ENCODE measurements around the gene CDK6. TPM values are rescaled to one million over a fixed set of nuclear protein-coding genes. Genes with fewer than 3 reads are reported as not detected.

Gene CDK6
- total and polyA plus RNA-seq, 2 experiments from 2014 or later, result 28.7 to 81.6 TPM

GRCh38 chr7:92667816-92668535, 168.4 kb downstream of the CDK6 start:
- DNase-seq (ENCODE audit: low read depth in 1 of 2, low spot score in 1 of 2), result no peak
- TF ChIP-seq CTCF (IDR thresholded peaks at IDR 0.05; ENCODE audit: low read depth, low read length), result no peak

GRCh38 chr7:92665926-92666325, 170.4 kb downstream of the CDK6 start:
- Histone ChIP-seq H3K4me3 (no peak overlapping the region), H3K9me3 (ENCODE audit: low read depth) (no peaks in the 10 kb centered on the region), H3K27me3 (no peaks in the 10 kb centered on the region), H3K36me3 (peaks cover 8% of the 10 kb centered on the region), H3K4me1 (ENCODE audit: low read depth) (no peaks in the 10 kb centered on the region), H3K27ac (no peak overlapping the region)
- no peak for TF ChIP-seq CTCF (IDR thresholded peaks at IDR 0.05; ENCODE audit: low read depth, low read length)
- DNase-seq (ENCODE audit: low read depth in 1 of 2, low spot score in 1 of 2), result no peak

More at GRCh38 chr7:92667816-92668535, 168.4 kb downstream of the CDK6 start:
- Histone ChIP-seq H3K36me3 (peaks cover 12% of the 10 kb centered on the region), H3K4me1 (ENCODE audit: low read depth) (no peaks in the 10 kb centered on the region), H3K9me3 (ENCODE audit: low read depth) (no peaks in the 10 kb centered on the region), H3K4me3 (no peak overlapping the region), H3K27ac (no peak overlapping the region), H3K27me3 (no peaks in the 10 kb centered on the region)

DNA sequence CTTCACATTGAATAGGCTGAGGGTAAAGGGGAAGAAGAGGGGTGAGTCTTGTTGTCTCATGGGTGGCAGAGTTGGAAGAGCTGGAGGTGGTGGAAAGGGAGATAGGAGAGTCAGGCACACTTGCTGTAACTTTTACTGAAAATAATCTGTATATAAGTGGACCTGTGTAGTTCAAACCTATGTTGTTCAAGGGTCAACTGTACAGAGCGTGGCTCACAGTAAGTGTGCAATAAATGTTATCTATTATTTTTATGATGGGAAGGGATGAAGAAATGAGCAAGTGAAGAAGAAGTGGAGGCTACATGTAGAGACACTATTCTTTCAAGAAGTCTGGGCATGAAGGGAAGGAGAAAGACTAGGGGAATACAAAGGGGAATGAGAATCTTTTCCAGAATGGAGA, 174.7 kb downstream of the CDK6 start:
- TF ChIP-seq CTCF (IDR thresholded peaks at IDR 0.05; ENCODE audit: low read depth, low read length), result no peak
- H3K9me3 ChIP-seq (ENCODE audit: low read depth), result no peaks in the 10 kb centered on the region
- no peak for DNase-seq (ENCODE audit: low read depth in 1 of 2, low spot score in 1 of 2)
- no peak overlapping the region for H3K4me3 ChIP-seq
- H3K27ac ChIP-seq, result no peak overlapping the region
- no peaks in the 10 kb centered on the region for H3K36me3 ChIP-seq
- no peaks in the 10 kb centered on the region for H3K27me3 ChIP-seq
- no peaks in the 10 kb centered on the region for H3K4me1 ChIP-seq (ENCODE audit: low read depth)

- no peak for TF ChIP-seq CTCF (IDR thresholded peaks at IDR 0.05; ENCODE audit: low read depth, low read length)
- no peak overlapping the region for H3K4me3 ChIP-seq
- H3K27me3 ChIP-seq, result no peaks in the 10 kb centered on the region
- no peak for DNase-seq (ENCODE audit: low read depth in 1 of 2, low spot score in 1 of 2)
- no peaks in the 10 kb centered on the region for H3K9me3 ChIP-seq (ENCODE audit: low read depth)
- no peaks in the 10 kb centered on the region for H3K36me3 ChIP-seq
- H3K27ac ChIP-seq, result no peak overlapping the region
- H3K4me1 ChIP-seq (ENCODE audit: low read depth), result peaks cover 5% of the 10 kb centered on the region
Observed at GRCh38 chr7:92658671-92659070, 177.7 kb downstream of the CDK6 start.

- Histone ChIP-seq H3K36me3 (no peaks in the 10 kb centered on the region), H3K27ac (no peak overlapping the region), H3K4me3 (no peak overlapping the region), H3K27me3 (no peaks in the 10 kb centered on the region), H3K4me1 (ENCODE audit: low read depth) (peaks cover 10% of the 10 kb centered on the region), H3K9me3 (ENCODE audit: low read depth) (no peaks in the 10 kb centered on the region)
- TF ChIP-seq CTCF (IDR thresholded peaks at IDR 0.05; ENCODE audit: low read depth, low read length), result no peak
- no peak for DNase-seq (ENCODE audit: low read depth in 1 of 2, low spot score in 1 of 2)
Observed at GRCh38 chr7:92657391-92657790, 179.0 kb downstream of the CDK6 start.
